HG03521 (cell line): ENCODE measurements around the gene EPHB2.

Experiments
- ATAC-seq: cut with Tn5 transposase; IDR thresholded peaks from one replicate; pipeline ENCODE4 v1.9.1; 2021; ENCODE audit warnings: mild to moderate bottlenecking, moderate library complexity; ENCODE audit not compliant: unreplicated experiment

EPHB2 gene

DNA sequence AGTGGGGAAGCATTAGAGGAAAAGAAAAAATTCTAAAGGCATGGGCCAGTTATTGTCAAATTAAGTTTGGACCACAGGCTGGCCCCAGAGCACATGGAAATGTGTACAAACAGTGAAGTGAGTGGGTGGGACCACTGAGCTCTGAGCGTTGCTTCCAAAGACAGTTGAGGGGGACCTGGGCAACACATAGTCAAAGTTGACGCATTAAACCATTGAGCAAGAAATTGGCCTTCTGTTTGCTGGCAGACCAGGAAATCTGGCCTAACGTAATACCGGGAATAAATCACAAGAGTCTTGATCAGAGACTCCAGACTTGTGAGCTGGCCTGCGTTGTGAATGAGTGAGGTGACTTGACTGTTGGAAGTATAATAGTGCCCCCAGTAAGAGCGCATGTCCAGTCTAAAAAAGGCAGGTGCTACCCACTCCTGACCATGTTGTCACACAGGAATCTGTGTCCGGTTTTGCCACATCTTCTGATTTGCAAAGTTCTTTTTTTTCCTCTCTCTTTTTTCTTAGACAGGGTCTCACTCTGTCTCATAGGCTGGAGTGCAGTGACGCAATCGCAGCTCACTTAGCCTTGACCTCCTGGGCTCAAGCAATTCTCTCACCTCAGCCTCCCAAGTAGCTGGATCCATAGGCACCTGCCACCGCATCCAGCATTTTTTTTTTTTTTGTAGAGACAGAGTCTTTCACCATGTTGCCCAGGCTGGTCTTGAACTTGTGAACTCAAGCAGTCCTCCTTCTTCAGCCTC, 10.7 kb downstream of the EPHB2 start:
- no peak for ATAC-seq

DNA sequence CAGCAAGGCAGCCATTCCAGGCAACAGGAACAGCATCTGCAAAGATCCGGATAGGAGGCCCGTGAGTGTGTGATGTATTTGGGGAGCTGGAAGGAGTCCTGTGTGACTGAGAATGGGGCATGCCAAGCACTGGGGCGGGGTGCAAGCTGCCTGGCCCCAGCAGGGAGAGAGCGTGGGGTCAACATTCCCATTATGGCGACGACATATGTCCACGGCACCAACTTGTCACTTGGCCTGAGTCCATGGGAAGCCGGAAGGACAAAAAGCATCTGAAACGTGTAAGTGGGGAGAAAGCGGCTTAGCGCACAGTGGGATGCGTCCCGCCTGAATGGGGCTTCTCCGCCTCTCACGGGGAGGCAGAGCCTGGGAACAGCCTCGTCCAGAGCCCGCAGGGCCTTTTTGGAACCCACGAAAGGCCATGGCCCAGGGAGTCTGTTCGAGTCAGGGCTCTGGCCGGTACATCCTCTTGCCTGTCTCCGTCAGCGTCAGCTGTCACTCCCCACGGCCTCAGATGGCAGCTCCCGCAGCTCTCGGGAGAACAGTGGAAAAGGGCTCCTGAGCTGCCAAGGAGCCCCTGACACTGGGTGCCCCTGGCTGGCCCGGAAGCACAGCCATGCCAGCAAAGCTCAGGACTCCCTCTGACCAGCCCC, 12.4 kb downstream of the EPHB2 start:
- no peak for ATAC-seq

DNA sequence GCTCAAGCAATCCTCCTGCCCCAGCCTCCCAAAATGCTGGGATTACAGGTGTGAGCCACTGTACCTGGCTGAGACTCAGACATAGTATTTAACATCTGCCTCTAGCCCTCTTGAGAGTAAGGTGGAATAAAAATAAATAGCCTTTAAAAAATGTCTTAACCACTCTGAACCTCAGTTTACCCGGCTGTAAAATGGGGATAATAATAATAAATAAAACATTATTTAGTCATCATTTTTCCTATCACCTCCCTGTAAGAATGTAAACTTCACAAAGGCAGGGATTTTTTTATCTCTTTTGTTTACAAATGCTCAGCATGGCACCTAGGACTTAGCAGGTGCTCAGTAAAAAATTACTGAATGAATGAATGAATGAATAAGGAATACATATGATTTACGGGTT, 17.2 kb downstream of the EPHB2 start:
- ATAC-seq: no peak

DNA sequence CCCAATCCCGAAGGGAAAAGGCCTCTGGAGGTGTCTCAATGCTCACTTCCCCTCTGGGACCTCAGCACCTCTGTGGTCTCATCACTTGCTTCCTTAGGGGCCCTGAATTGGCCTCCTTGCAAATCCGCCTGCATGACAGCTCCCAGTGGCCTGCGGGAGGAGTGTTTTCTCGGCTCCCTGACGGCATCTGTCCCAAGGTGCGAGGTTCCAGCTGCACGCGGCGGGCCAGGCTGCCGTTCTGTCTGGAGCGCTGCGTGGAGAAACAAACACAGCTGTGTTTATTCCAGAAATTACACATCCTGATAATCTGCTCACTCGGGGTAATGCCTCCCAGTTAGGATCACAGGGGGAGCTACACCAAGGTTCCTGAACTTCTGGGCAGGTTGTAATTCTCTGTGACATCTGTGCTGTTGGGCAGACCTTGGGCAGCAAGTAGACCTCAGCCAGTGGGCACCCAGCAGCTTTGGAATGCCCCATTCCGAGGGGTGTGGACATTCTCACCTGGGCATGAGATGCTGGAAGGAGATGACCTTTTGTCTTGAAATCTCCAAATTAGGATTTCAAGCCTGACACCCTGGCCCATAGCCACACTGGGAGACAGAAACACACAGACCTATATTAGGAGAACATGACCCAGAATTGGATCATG, 18.2 kb downstream of the EPHB2 start:
- ATAC-seq: no peak

DNA sequence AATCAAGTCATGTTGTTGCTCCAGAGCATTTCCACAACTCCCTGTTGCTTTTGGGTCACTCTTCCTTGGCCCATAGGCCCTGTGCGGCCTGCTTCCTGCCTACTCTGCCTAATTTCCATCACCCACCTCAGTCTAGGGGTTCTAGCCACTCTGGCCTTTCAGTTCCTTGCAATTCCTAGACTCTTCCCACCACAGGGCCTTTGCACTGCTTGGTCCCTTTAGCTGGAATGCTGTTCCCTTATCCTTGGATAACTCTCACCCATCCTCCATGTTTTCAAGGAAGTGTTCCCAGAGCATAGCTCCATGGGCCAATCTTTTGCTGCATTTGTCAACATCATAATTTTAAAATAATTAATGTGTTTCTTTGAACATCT, 18.7 kb downstream of the EPHB2 start:
- ATAC-seq: no peak

DNA sequence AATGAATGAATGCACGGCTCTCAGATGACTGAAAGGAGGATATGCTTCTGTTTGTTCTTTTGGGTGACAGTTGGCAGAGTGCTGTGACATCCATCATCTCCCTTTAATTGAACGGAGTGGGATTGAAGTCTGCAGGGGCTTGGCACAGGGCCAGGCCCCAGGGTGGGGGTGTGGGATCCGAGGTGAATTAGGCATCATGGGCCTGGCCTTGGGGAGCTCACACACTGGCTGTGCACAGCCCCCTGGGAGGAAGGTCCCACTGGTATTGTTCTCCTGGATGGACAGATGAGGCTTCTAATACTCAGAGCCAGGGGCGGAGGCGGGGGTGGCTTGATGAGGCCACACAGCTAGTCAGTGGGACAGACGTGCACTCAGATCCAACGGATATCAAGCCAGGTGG, 19.3 kb downstream of the EPHB2 start:
- no peak for ATAC-seq

DNA sequence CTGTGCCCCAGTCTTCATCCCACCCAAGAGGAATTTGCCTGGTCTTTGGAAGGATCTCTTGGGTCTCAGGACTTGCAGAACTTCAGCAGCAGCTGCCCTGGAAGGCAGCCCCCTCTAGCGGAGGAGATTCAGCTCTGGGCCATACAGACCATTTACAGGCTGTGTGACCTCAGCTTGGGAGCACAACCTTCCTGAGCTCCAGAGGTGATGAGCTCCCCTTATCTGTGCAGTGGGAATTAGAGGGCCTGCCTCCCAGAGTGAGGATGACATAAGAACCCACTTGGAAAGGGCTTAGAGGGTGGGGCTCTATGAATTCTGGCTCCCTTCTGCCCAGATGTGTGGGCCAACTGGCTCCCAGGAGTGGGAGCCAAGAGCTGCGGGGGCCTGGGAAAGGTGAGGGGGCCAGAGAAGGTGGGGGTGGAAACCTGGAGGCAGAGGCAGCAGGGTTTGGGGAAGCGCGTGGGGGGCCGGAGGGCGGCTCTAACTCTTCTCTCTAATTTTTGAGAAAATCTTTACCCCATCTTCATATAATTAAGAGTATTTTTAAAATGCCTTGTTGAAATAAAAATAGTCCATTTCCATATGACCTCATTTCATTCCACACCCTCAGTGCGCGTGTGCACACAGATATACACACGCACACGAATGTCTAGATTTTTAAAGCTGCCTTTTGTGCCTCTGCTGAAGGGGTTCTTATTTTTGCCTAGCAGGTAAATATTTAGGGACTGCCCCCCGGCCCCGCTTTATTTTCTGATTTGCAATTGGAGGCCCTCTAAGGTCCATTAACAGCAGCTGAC, 21.5 kb downstream of the EPHB2 start:
- ATAC-seq: no peak

DNA sequence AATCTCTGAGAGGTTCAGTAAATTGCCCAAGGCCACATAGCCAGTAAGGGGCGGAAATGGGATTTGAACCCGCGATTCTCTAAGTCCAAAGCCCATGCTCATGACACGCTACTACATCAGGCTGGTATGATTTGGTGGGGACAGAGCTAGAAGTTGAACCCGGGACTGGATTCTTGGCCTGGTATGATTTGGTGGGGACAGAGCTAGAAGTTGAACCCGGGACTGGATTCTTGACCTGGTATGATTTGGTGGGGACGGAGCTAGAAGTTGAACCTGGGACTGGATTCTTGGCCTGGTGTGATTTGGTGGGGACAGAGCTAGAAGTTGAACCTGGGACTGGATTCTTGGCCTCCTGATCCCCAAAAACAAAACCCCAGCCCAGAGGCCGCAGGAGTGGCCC, 23.0 kb downstream of the EPHB2 start:
- ATAC-seq: no peak

DNA sequence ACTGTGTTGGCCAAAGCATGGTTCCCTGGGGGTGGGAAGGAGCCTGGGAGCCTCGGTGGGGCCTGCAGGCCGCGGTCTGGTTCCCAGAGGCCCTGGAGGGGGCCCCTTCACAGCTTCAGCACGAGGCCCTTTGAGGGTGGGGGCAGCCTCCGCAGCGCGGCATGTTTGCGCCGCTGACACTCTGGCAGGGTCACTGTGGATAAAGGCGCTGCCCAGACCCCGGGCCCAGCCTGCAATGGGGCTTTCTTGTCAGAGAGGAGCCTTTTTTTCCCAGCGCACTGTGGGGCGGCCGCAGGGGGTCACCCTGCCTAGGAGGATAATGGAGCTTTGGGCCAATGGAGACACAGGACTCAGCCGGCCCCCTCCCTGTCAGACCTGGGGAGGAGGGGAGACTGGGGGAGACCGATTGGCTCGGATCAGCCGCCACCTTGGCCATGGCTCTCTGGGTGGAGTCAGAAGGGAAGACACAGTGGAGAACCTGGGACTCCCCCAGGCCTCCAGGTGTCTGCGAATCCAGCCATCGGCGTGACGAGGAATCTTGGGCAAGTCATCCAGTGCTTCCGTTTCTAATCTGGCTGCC, 26.0 kb downstream of the EPHB2 start:
- no peak for ATAC-seq

DNA sequence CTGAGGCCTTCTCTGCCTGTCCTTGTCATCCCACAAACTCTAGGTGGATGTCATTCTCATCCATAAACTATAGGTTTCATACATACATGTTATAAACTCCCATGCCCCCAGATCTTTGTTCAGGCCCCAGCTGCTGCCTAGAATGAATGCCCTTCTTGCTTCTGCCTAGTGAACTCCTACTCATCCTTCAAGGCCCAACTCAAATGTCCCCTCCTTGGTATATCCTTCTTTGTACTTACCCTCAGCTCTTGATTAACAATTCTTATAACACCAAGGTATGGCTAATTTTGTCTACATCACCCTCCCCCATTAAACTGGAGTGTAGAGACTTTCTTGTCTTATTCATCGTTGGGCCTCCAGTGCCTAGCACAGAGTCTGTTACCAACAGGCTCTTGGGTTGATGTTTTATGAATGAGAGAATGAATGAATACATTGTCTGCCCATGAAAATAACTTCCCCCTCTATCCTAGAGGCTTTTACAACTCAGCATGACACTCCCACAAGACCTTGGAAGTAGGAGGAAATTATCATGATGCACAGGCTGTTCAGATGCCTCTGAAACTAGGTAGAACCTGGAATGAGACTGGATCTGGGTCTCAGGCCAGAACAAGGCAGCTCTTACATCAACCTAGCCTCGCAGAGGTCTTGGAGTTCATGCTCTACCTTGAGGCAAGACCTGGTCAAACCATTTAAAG, 26.9 kb downstream of the EPHB2 start:
- ATAC-seq: no peak

DNA sequence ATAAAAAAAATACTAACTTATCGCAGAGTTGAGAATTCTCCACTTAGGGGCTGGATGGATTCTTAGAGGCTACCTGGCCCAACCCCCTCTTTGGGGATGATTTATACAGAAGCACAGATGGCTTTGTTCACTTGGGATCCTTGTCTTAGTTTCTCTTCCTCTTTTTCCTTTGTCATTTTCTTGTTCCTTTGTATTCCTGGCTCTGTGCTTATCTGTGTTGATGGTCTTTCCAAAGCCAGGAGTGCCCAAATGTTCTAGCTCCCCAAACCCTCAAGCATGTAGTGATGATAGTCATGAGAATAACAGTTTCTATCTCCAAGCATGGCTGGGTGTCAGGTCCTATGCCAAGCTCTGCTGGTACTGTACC, 27.4 kb downstream of the EPHB2 start:
- no peak for ATAC-seq

DNA sequence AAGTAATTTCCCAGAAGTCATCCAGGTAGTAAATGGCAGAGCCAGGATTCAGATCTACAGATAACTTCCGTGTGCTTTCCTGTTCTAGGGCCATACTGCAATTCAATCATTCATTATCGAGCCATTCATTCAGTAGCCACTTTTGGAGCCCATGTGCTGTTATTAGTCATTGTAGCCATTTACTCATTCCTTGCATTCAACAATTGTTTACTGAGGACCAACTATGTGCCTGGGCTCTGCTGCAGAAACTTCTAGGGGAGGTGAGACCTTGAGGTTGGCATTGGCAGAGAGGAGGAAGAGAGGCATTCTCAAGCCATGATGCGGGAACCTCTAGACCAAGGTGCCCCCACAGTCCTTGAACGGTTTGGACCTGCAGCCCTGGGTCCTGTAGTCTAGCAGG, 27.9 kb downstream of the EPHB2 start:
- ATAC-seq: no peak

DNA sequence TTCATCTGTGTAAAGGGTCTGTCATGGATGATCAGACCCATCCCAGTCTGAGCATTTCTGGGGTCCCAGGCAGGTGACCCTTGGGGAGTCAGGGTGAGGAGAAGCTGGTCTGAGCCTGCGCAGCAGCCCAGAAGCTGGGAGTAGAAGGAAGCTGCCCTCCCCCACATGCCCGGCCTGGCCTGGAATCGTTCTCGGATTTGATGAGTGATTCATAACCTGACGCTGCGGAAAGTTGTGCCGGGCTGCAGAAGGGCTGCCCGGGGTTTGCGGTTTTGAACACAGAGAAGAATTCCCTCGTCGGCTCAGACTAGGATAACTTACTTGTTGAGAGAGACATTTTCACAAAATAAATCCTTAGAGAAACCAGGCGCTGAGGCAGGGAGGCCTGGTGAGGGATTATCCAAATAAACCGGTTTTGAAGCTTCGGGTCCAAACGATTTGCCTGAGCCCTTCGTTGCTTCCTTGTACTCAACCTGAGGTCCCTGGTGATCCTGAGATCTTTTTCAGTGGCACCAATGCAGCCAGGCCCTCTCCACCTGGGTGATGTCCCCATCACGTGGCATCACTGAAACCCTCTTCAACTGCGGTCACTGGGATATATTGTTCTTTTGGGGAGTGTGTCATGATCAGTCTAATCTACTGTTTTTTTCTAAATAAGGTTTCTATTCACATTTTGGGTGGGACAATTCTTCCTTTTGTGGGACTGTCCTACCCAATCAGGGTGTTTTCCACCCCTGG, 29.2 kb downstream of the EPHB2 start:
- no peak for ATAC-seq

DNA sequence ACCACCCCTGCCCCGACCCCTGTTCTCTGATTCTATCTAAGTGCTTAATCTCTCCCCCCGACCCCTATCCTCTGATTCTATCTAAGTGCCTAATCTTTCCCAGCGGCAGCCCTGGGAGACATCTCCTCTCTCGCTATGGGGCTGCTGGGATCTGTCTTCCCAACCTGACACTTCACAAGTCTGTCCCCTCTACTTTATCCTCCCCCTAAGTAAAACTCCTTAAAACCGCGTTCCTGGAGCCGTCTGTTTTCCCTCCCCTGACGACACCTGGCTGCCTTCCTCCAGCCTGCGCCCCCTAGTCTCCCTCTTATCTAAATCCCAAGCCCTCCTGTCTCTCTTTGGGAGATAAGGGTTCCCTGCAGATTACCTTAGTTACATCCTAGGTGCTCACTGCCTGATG, 30.5 kb downstream of the EPHB2 start:
- ATAC-seq: no peak

DNA sequence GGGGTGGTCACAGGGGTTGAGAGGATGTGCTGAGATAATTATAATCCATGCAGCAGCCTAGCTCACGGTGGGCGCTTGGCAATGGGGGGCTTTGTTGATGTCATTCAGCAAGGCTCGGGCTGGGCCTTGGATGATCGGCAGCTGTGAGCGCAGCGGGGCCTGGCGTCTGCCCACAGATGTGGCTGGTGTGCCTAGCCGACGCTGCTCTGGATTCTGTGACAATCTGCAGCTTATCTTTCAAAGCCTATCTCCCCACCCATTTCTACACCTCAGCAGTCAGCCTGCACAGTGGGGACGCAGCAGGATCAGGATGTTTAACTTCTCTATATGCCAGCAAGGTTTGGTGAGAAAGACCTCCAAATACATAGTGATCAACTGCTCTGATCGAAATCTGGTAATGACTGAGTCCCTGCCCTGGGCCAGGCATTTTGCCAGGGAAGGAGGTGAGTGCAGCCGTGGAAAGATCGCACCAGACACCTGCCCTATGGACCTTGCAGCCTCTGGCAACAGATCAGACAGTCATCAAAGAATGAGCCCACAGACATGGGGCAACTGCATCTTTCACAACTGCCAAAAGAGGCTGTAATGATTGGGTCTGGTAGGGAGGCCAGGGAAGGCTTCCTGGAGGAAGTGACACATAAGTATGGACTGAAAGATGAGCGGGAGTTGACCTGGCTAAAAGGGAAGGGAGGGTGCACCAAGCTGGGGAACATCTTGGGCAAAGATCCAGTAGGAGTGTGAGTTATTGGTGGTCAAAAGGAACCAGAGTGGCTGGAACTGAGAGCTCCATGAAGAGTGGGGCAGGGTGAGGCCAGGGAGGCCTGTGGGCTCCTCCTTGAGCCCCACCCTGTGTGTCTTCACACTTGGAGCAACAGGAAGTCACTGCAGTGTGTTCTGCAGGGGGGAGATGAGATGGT, 35.3 kb downstream of the EPHB2 start:
- ATAC-seq: no peak

DNA sequence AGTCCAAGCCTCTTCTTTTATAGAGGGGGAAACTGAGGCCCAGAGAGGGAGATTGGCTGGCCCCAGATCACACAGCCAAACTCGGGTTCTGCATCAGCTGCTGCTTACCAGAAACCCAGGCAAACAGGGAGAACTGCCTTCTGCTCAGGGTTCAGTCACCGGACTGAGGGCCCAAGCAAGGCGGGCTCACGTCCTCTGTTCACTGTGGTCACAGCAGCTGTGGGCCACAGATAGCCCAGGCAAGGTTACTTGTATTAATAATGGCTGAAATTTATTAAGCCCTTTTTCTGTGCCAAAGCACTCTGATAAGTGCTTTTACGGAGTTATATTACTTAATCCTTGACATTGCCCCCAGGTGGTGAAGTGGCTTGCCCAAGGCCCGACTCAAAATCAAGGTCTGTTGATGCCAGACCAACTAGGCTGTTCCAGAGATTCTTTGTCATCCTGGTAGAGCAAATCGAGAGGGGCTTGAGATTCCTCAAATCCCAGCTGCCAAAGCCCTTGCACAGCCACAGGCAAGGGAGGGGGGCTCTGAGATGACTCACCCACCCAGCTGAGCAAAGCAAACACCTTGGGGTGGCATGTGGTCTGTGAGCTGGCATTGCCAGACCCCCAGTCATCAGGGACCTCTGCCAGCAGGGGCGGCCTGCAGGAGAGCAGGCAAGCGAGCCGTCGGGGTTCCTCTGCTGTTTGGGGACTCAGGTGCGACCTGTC, 36.5 kb downstream of the EPHB2 start:
- ATAC-seq: no peak

DNA sequence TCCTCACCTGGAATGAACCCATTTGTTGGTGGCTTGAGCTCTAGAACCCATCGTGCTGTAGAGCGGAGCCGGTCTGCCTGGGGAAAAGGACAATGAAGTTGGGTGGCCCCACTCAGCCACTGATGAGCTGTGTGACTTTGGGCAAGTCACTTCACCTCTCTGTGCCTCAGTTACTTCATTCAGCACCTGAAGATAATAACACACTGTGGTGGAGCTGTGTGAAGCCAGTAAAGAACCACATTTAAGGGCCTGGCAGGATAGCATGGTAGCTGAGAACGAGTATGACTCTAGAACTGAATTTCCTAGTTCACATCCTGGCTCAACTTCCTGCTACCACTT, 37.1 kb downstream of the EPHB2 start:
- no peak for ATAC-seq

DNA sequence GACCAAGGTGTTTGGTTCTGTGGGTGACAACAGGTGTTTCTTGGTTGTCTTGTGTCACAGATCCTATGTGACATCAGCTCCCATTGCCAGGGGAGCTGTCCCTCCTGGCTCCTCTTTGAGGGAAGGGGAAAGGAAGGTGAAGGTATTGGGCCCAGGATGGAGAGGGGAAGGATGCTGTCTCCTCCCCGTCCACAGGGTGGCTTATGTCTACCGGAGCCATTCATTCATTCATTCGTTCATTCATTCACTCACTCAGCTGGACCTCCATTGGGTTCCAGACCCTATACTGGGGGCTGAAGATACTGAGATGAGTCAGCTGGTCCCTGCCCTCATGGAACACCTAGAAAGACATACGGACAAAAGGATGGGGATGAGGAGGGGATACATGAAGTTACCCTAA, 38.9 kb downstream of the EPHB2 start:
- ATAC-seq: no peak
